ENCODE measurements around the gene PTPRN2.

Gene PTPRN2

GRCh38 chr7:158074896-158075632, 512.6 kb downstream of the PTPRN2 start:
- DNase-seq = no peak

DNA sequence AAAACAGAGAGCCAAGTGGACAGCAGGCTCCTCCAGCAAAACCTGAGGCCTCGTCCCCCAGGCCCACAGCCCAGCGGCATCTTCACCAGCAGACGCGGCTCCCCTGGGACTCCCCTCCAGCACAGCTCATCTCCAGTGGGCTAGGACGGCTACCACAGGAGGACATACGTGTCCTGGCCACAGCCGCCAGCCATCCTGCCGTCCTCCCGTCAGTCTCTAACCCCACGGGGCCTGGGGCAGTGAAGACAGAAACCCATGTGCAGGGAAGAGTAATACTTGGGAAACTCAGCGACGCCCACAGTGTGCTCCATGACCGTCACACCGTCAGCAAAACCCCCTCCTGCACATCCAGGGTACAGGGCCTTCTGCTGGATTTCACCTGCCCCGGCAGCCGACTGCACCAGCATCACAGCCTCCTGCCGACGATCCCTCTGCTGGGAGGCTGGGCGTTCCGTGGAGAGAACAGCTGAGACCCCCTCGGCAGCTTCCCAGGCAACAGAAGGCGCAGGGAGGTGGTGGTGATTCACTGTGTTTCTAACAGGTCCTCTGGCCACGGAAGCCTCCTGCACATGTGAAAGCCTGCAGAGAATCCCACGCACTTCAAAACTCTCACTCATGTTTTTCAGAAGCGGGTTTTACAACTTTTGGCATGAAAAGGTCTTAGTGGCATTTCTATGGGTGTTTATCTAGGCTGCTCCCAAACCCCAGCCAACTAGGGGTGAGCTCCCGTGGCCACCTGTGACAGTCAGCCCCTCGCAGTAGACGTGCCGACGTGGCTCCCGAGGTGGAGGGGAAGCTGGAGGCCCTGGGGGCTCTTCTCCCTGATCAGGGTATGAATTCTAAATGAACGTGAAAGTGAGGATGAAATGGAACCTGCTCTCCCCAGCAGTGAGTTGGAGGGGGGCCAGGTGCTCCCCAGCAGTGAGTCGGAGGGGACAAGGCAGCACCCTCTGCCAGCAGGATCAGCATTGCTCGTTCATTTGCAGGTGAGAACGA, 513.5 kb downstream of the PTPRN2 start:
- no peak for DNase-seq

- DNase-seq = no peak
Measured at GRCh38 chr7:158072991-158073730, 514.5 kb downstream of the PTPRN2 start.

- DNase-seq = no peak
Measured at GRCh38 chr7:158070222-158070920, 517.3 kb downstream of the PTPRN2 start.

- DNase-seq = no peak
Measured at GRCh38 chr7:158068853-158069252, 518.8 kb downstream of the PTPRN2 start.

- DNase-seq = no peak
Measured at GRCh38 chr7:158067931-158068482, 519.6 kb downstream of the PTPRN2 start.

- no peak for DNase-seq
Measured at GRCh38 chr7:158067219-158067930, 520.2 kb downstream of the PTPRN2 start.

GRCh38 chr7:158066085-158066484, 521.5 kb downstream of the PTPRN2 start:
- no peak for DNase-seq

DNA sequence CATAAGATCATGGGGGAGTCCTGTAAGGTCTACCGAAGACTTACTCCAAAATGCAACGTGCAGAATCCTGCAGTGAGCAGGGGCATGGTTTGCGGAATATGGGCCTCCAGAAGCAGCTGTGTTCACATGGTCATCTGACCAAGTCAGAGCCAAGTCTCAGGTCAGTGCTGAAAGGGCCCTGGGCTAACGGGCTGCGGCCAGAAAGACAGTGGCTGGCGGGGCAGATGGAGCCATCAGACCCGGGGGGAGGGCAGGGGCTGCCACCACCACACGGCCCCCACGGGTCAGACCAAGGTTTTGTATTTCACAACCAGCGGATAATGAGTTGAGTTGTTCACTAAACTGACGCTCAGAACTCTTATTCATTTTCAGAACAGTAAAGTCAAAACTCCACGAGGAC, 522.3 kb downstream of the PTPRN2 start:
- DNase-seq = no peak

DNA sequence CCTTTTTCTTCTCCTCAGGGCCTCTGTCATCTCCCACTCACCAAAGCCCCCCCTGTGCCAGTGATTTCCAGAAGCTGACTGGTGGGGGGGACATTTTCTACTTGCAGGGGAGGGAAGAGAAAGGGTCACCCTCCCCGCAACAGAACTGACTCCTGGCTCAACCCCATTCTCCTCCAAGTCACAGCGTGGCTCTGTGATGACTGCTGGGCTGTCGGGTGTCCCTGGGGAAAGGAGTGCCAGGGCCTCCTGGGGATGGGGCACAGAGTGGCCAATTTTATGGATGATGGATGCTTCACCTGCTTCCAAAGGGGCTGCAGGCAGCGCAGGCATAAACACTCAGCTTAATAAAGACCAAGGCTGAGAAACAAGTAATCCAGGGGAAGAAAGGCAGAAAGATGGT, 523.0 kb downstream of the PTPRN2 start:
- no peak for DNase-seq

- no peak for DNase-seq
Measured at GRCh38 chr7:158063850-158064610, 523.6 kb downstream of the PTPRN2 start.

DNA sequence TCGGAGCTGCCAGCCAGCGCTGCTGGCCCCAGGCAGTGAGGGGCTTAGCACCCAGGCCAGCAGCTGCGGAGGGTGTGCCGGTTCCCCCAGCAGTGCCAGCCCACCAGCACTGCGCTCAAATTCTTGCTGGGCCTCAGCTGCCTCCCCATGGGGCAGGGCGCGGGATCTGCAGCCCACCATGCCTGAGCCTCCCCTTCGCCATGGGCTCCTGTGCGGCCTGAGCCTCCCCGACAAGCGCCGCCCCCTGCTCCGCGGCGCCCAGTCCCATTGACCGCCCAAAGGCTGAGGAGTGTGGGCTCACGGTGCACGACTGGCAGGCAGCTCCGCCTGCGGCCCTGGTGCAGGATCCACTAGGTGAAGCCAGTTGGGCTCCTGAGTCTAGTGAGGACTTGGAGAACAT, 525.0 kb downstream of the PTPRN2 start:
- no peak for DNase-seq

DNA sequence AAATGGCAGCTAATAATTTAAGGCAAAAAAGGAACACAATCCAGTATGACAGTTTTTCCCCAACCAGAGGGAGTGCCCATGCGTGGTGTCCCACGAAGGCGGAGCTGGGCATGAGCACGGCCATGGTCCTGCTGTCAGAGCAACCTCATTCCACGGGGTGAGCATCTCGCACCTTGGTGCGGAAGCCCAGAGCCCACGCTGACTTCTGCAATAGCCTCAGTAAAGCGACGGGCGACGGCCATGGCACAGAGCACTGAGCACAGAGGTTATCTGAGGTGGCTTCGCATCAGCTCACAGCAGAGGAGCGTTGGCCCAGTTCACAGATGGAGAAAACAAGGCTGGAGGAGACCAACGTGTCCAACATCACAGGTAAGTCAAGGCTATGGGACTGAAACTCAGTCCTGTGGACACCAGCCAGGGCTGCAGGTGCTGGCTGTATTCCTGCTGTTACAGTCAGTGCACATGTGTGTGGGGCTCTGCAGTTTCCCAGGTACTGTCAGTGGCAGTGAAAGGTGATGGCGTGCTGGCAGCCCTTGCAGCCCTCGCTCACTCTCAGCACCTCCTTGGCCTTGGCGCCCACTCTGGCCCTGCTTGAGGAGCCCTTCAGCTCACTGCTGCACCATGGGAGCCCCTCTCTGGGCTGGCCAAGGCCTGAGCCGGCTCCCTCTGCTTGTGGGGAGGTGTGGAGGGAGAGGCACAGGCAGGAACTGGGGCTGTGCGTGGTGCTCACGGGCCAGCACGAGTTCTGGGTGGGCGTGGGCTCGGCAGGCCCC, 525.6 kb downstream of the PTPRN2 start:
- no peak for DNase-seq

DNA sequence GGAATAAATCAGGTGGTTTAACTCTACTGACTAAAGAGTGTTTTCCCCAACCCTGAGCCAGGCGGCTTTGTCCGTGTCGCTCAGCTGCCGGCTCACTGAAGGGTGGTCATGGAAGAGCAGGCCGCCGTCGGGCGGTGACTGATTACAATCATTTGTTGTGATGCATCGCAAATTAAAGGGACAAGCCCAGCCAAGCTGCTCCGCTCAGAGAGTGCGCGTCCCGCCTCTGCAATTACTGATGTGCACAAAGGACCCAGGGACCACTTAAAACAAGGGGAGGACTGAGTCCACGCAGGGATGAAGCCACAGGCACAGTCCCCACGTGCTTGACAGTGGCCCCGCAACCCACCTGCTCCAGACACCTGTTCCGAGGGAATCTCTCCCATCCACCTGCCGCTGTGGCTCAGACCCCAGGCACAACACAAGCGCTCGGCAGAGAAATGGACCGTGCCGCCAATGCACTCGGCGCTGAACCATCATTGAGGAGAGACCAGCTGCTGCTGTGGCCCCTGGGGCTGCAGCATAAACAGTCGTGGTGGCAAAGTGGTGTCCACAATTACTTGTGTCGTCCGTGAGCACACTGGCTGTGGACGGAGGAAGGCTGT, 526.5 kb downstream of the PTPRN2 start:
- no peak for DNase-seq

- no peak for DNase-seq
Measured at GRCh38 chr7:158060216-158060615, 527.4 kb downstream of the PTPRN2 start.

- no peak for DNase-seq
Measured at GRCh38 chr7:158057446-158057845, 530.2 kb downstream of the PTPRN2 start.

- DNase-seq = no peak
Measured at GRCh38 chr7:158056761-158057160, 530.9 kb downstream of the PTPRN2 start.

GRCh38 chr7:158055726-158056510, 531.7 kb downstream of the PTPRN2 start:
- DNase-seq = no peak

DNA sequence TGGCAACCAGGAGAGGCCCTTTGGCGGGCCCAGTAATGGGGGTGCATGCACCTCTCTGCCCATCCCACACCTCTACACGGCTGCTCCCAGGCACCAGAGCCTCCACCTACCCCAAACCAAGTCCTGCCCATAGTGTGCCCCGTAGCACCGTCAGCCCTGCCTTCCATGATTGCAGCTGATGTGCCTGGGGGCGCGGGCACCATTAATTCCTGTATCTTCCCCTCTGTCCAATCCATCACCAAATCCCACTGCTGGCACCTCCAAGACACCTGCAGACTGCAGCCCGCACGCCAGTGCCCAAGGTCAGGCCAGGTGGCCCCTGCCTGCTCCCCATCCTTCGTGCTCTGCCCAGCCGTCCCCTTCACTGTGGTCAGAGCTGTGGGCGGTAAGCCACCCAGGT, 533.0 kb downstream of the PTPRN2 start:
- no peak for DNase-seq

Data from effector CD4-positive, alpha-beta T cell (primary cell).